ENCODE data around the gene CDC14A. TPM values are rescaled to one million over a fixed set of nuclear protein-coding genes. Genes with fewer than 3 reads are reported as not detected.

Gene CDC14A
- total RNA-seq, 1 experiment from 2014 or later, result 3.4 TPM

DNA sequence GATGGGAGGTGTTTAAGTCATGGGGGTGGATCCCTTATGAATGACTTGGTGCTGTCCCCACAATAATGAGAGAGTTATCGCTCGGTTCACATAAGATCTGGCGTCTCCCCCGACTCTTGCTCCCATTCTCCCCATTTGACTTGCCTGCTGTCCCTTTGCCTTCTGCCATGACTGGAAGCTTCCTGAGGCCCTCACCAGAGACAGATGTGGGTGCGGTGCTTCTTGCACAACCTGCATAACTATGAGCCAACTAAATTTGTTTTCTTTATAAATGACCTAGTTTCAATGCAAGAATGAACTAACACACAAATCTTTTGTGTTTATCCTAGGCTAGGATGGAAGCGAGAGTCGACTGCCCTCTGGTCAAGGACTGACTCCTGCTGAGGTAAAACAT is 31.2 kb upstream of the CDC14A start:
- ATAC-seq (no peak), DNase-seq (no peak)
- Histone ChIP-seq H3K27me3 (ENCODE audit: low read length) (no peaks in the 10 kb centered on the region), H3K79me2 (ENCODE audit: low read length) (no peaks in the 10 kb centered on the region), H3K4me3 (ENCODE audit: low read length) (no peak overlapping the region), H3K27ac (ENCODE audit: low read length) (no peak overlapping the region), H2AFZ (ENCODE audit: low read length) (no peak overlapping the region), H3K36me3 (ENCODE audit: low read depth, low read length) (no peaks in the 10 kb centered on the region), H3K4me1 (ENCODE audit: insufficient read depth, low read length) (peaks cover 14% of the 10 kb centered on the region), H4K20me1 (ENCODE audit: low read length) (no peaks in the 10 kb centered on the region), H3K9me2 (replicated peaks; ENCODE audit: low read length) (no peaks in the 10 kb centered on the region), H3K9ac (ENCODE audit: low read length) (no peak overlapping the region), H3K9me3 (ENCODE audit: low read length) (peaks cover 5% of the 10 kb centered on the region; the same call in 1 of the 2 replicates), H3K4me2 (ENCODE audit: low read length) (no peak overlapping the region), H3F3A (ENCODE audit: low read length, unreplicated experiment) (no peaks in the 10 kb centered on the region)
- BruUV-seq (replicated peaks), result no TSS peak
- no peak for TF ChIP-seq EZH2phosphoT487 (IDR thresholded peaks at IDR 0.05; ENCODE audit: borderline replicate concordance, low read length)
- TF ChIP-seq, protein P1, sequence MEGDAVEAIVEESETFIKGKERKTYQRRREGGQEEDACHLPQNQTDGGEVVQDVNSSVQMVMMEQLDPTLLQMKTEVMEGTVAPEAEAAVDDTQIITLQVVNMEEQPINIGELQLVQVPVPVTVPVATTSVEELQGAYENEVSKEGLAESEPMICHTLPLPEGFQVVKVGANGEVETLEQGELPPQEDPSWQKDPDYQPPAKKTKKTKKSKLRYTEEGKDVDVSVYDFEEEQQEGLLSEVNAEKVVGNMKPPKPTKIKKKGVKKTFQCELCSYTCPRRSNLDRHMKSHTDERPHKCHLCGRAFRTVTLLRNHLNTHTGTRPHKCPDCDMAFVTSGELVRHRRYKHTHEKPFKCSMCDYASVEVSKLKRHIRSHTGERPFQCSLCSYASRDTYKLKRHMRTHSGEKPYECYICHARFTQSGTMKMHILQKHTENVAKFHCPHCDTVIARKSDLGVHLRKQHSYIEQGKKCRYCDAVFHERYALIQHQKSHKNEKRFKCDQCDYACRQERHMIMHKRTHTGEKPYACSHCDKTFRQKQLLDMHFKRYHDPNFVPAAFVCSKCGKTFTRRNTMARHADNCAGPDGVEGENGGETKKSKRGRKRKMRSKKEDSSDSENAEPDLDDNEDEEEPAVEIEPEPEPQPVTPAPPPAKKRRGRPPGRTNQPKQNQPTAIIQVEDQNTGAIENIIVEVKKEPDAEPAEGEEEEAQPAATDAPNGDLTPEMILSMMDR (conservative IDR thresholded peaks at IDR 0.05; ENCODE audit: low read depth, low read length), result no peak
- no peak for TF ChIP-seq EZH2 (IDR thresholded peaks at IDR 0.05; ENCODE audit: low read length, unreplicated experiment)
- POLR2A ChIA-PET (ENCODE audit: unreplicated experiment), result interaction anchor here (0.6 kb wide), 1 partner anchor 9 kb away, joined by 3 read pairs; no protein-coding TSS in a partner anchor
- intact Hi-C loops (cut with micrococcal nuclease), result no loop called here
- CTCF ChIA-PET, result no interaction called here

DNA sequence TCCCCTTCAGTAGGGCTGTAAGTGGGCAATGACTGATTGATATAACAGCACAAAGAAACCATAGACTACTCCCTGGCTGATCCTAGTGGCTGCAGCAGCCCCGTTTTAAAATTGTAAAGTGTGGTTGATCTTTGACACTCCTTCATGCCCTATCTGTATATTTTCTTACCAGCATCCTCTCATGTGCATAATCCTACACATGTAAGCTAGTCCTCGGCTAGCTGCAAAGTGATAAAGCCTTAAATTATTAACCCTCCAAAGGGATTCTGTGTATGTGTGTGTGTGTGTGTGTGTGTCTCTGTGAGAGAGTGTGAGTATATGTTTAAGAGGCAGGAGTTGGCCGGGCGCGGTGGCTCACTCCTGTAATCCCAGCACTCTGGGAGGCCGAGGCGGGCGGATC is 30.8 kb upstream of the CDC14A start:
- DNase-seq (no peak), ATAC-seq (no peak)
- CTCF ChIA-PET, result no interaction called here
- TF ChIP-seq, protein P1 (conservative IDR thresholded peaks at IDR 0.05; ENCODE audit: low read depth, low read length), result no peak
- TF ChIP-seq EZH2 (IDR thresholded peaks at IDR 0.05; ENCODE audit: low read length, unreplicated experiment), result no peak
- no peak for TF ChIP-seq EZH2phosphoT487 (IDR thresholded peaks at IDR 0.05; ENCODE audit: borderline replicate concordance, low read length)
- Histone ChIP-seq H3F3A (ENCODE audit: low read length, unreplicated experiment) (no peaks in the 10 kb centered on the region), H3K4me1 (ENCODE audit: insufficient read depth, low read length) (peaks cover 14% of the 10 kb centered on the region), H3K27ac (ENCODE audit: low read length) (no peak overlapping the region), H3K9me2 (replicated peaks; ENCODE audit: low read length) (no peaks in the 10 kb centered on the region), H3K27me3 (ENCODE audit: low read length) (no peaks in the 10 kb centered on the region), H3K36me3 (ENCODE audit: low read depth, low read length) (no peaks in the 10 kb centered on the region), H3K4me3 (ENCODE audit: low read length) (no peak overlapping the region), H3K9me3 (ENCODE audit: low read length) (peaks cover 5% of the 10 kb centered on the region; the same call in 1 of the 2 replicates), H3K9ac (ENCODE audit: low read length) (no peak overlapping the region), H4K20me1 (ENCODE audit: low read length) (no peaks in the 10 kb centered on the region), H3K79me2 (ENCODE audit: low read length) (no peaks in the 10 kb centered on the region), H2AFZ (ENCODE audit: low read length) (no peak overlapping the region), H3K4me2 (ENCODE audit: low read length) (no peak overlapping the region)
- intact Hi-C loops (cut with micrococcal nuclease), result no loop called here
- POLR2A ChIA-PET (ENCODE audit: unreplicated experiment), result interaction anchor here (0.6 kb wide), 1 partner anchor 8 kb away, joined by 3 read pairs; no protein-coding TSS in a partner anchor
- BruUV-seq (replicated peaks), result no TSS peak

- Histone ChIP-seq H3K79me2 (ENCODE audit: low read length) (no peaks in the 10 kb centered on the region), H4K20me1 (ENCODE audit: low read length) (no peaks in the 10 kb centered on the region), H3K27me3 (ENCODE audit: low read length) (no peaks in the 10 kb centered on the region), H3K36me3 (ENCODE audit: low read depth, low read length) (no peaks in the 10 kb centered on the region), H3K9me3 (ENCODE audit: low read length) (no peaks in the 10 kb centered on the region), H3K4me2 (ENCODE audit: low read length) (no peak overlapping the region), H3K9ac (ENCODE audit: low read length) (no peak overlapping the region), H3K9me2 (replicated peaks; ENCODE audit: low read length) (no peaks in the 10 kb centered on the region), H3F3A (ENCODE audit: low read length, unreplicated experiment) (no peaks in the 10 kb centered on the region), H3K27ac (ENCODE audit: low read length) (0 out of 2 replicates have a peak overlapping the region, but pooled peaks have one; percentile 4), H3K4me1 (ENCODE audit: insufficient read depth, low read length) (peaks cover 14% of the 10 kb centered on the region), H2AFZ (ENCODE audit: low read length) (no peak overlapping the region), H3K4me3 (ENCODE audit: low read length) (no peak overlapping the region)
- ChIA-PET POLR2A (ENCODE audit: unreplicated experiment) (no interaction called here), CTCF (no interaction called here)
- intact Hi-C loops (cut with micrococcal nuclease), result loop anchor here (2.0 kb wide), 1 partner anchor 30 kb away; the partner anchor contains the start of gene CDC14A
- DNase-seq (peak; percentile 63), ATAC-seq (peak; percentile 53)
- no TSS peak for BruUV-seq (replicated peaks)
- TF ChIP-seq EZH2 (IDR thresholded peaks at IDR 0.05; ENCODE audit: low read length, unreplicated experiment) (no peak), EZH2phosphoT487 (IDR thresholded peaks at IDR 0.05; ENCODE audit: borderline replicate concordance, low read length) (no peak)
- TF ChIP-seq, protein P1 (conservative IDR thresholded peaks at IDR 0.05; ENCODE audit: low read depth, low read length), result no peak
These were observed 29.7 kb upstream of the CDC14A start for GRCh38 chr1:100322436-100323211.
